HEK293T (cell line): ENCODE results near the gene KSR2.

Experiments
- PKNOX1 ChIP-seq: fragments of 450-650 bp; IDR thresholded peaks from 2 replicates; pipeline ENCODE4 v1.6.1; 2016
- SUZ12 ChIP-seq: fragments of 450-650 bp; IDR thresholded peaks from 2 replicates; pipeline ENCODE4 v1.6.1; 2016; ENCODE audit warnings: mild to moderate bottlenecking

DNA sequence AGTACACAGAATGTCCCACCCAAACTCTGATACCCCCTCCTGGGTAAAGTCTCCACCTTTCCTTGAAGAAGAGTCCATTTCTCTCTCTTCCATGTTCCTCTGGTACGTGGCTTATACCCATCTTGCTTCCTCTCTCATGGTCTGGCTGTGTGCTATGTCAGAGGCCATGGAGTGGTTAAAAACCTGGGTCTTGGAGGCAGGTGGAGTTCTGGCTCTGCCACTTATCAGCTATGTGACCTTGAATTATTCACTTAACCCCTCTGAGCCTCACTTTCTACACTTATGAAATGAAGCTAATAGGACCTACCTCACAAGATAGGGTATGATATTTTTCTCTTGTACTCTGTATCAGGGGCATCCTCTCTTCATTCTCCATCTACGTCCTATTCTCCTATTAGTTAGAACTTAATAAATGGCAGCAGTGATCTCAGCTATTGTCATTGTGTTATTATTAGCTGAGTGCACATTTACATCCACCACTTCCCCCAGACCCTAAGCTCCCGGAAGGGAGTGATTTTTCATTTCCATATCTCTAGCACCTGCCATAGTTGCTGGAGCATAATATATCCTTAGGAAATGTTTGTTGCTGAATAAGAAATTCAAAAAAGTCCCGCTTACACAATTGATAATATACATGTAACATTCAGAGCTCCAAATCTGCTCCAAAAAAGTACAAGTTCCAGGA, 547.6 kb downstream of the KSR2 start:
- no peak for TF ChIP-seq SUZ12
- TF ChIP-seq PKNOX1 = no peak
